Measurements from ENCODE around the gene PMEL.

Gene PMEL

GRCh38 chr12:55942577-55943136 is 23.2 kb downstream of the PMEL start:
- DNase-seq (ENCODE audit: low read depth in 1 of 2, low spot score in 1 of 2), result no peak

DNA sequence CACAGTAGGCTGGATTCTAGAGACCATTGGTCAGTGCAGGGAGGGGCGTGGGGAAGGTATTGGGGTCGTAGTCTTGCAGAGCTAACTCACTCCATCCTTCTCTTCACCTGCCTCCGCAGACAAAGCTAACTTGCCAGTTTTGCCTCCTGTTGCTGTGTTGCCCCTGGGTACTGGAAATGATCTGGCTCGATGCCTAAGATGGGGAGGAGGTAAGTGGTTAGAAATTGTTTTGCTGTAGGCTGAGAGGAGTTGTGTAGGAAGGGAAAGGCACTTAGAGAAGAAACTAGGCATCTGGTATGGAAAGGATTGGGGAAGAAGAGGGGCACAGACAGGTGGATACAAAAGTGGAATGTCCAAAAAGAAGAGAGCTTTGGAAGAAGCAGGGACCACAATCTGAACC is 23.8 kb downstream of the PMEL start:
- no peak for DNase-seq (ENCODE audit: low read depth in 1 of 2, low spot score in 1 of 2)

DNA sequence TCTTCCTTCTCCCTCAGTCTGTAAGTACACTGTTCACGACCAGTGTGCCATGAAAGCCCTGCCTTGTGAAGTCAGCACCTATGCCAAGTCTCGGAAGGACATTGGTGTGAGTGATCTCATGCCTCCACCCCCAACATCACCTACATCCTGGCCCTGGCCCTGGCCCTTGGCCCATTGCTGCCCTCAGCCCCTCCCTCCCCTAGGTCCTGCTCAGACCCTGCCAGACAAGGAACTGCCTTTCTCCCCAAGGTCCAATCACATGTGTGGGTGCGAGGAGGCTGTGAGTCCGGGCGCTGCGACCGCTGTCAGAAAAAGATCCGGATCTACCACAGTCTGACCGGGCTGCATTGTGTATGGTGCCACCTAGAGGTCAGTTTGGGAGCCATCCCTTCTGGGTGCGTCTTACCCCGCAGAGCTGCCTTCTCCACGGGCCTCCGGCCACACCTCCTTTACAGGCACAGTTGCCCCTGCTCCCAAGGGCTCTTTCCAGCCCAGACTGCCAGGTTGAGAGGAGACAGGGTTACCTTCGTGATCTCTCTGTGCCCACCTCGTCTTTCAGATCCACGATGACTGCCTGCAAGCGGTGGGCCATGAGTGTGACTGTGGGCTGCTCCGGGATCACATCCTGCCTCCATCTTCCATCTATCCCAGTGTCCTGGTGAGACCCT is 25.6 kb downstream of the PMEL start:
- peak; percentile 61 to 65 for DNase-seq (ENCODE audit: low read depth in 1 of 2, low spot score in 1 of 2)

DNA sequence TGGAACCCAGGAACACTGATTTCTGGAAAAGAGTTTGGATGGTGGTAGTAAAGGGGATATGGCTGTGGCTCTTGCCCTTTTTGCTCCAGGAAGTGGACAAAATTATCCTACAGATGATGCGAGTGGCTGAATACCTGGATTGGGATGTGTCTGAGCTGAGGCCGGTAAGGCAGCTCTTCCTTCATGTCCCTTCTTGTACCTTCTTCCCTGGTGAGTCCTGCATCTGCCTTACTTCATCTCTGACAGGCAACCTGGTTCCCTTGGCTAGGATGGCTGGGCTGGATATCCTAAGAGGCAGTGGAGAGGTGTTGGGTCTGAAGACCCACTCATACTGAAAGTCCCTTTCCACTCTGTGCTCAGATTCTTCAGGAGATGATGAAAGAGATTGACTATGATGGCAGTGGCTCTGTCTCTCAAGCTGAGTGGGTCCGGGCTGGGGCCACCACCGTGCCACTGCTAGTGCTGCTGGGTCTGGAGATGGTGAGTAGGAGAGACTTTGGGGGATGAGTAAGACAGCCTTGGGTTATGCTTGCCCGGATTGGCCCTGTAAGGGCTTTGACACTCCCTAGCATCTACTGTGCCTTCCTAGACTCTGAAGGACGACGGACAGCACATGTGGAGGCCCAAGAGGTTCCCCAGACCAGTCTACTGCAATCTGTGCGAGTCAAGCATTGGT is 26.9 kb downstream of the PMEL start:
- DNase-seq (ENCODE audit: low read depth in 1 of 2, low spot score in 1 of 2), result no peak

DNA sequence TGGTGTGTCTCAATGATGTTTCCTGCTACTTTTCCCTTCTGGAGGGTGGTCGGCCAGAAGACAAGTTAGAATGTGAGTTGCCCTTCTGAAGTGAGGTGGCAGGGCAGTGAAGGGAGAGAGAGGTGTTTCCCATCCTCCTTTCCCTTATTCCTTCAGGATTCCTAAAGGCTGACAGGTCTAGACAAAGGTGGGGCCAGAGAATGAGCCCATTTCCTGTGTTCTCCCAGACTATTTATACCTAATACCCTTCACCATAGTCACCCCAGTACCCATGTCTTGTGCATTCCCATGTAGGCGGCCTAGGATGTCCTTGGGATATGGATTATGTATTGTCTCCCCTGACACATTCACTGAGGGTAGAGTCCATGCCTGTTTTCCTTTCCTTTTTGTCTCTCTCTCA is 27.9 kb downstream of the PMEL start:
- DNase-seq (ENCODE audit: low read depth in 1 of 2, low spot score in 1 of 2), result no peak

GRCh38 chr12:55935738-55936151 is 30.1 kb downstream of the PMEL start:
- DNase-seq (ENCODE audit: low read depth in 1 of 2, low spot score in 1 of 2), result no peak

DNA sequence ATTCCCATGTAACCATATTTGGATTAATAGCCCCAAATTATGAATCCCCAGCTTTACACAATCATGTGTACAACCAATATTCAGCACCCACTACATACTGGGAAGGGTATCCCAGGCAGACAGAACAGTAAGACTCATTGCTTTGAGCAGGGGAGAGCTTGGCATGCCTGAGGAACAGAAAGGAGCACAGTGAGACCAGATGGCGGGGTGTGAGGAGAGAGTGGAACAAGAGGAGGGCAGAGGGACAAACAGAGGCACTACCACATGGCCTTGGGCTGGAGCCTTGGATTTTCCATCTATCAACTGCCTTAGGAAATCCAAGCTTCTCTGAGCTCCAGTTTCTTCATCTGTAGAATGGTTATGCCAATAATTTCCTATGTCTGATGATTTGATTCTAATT is 31.1 kb downstream of the PMEL start:
- DNase-seq (ENCODE audit: low read depth in 1 of 2, low spot score in 1 of 2), result no peak

DNA sequence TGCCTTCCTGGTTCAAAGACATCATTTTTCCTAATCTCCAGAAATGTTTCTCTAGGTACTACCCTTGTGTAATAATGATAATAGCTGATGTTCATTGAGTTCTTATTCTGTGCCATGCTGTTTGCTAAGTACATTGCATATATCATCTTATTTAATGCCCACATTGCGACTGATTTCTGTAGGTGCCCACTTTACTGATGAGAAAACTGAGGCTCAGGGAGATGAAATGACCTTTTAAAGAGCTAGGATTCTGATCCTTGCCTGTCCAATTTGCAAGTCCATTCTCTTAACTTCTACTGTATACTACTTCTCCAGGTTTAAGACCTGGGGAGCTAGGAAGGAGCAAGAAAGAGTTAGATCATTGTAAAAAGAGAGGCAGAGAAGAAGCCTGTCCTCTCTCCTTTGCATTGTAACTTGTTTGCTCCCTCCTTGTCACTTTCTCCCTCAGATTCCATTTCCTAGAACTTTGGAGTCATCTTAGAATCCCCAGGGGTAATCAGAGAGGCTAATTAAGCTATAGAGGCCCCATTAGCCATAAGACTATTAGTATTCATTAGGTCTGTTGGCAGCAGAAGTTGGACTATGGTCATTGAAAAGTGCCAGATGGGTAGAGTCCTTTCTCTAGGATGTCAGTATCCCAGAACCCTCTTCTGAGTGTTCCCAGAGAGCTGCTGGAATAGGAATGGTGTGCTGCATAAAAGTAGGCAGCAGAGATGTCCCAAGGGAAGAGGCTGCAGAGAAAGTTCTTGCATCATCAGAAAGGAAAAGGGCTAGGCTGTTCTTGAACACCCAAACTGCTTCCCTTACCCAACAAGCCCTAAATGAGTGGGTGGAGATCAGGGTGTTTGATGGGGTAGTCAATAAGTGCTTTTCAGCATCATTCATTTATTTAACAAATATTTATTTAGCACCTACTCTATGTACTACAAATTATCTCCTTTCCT is 31.8 kb downstream of the PMEL start:
- no peak for DNase-seq (ENCODE audit: low read depth in 1 of 2, low spot score in 1 of 2)

GRCh38 chr12:55933169-55933798 is 32.6 kb downstream of the PMEL start:
- DNase-seq (ENCODE audit: low read depth in 1 of 2, low spot score in 1 of 2), result no peak

DNA sequence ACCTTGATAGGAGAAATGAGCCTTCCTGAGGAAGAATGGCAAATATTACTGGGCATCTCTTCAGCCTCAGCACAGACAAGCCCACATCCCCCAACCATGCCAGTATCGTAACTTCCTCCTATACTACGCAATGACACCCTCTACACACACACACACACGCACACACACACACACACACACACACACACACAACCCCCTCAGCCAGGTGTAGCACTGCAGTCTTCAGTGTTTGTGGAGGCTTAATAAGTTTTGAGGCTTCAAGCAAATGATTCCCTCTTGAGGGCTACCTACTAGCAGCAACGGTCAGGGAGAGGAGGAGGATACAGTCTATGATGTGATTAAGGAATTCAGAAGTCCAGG is 33.3 kb downstream of the PMEL start:
- peak in 1 of 2 donors; percentile 38 for DNase-seq (ENCODE audit: low read depth in 1 of 2, low spot score in 1 of 2)

DNA sequence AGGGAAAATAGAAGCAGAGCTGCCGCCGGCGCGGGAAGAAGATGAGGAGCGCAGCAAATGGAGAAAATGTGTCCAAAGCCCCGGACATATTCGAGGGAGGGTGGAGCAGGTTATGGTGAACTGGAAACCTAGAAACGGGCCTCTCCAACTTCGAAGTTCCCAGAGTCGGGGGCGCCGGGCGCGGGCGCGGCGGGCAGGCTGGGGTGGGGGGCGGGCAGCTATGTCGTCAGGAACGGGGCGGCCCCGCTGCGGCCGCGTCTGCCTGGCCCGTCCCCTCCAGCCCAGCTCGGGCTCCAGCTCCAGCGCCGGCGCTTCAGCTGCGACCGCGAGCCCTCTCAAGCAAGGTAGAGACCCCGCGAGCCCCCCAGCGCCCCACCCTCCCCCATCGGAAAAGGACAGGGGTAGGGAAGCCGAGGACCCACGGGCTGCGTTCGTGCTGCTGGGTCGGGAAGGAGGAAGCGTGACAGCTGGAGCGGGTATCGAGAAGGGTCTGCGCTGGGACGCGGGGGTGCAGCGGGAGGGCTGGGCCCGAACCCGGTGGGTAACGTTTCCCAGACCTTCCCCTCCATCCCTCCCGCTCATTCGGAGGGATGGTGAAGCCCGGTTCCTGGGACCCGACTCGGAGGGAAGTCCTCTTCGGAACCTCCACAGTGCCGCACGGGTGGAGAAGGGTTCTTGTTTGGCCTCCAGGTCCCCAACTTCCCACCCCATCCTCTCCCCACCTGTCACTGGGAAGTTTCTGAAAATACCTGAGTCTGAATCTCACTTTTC is 33.9 kb downstream of the PMEL start:
- no peak for DNase-seq (ENCODE audit: low read depth in 1 of 2, low spot score in 1 of 2)

GRCh38 chr12:55931317-55931779 is 34.5 kb downstream of the PMEL start:
- no peak for DNase-seq (ENCODE audit: low read depth in 1 of 2, low spot score in 1 of 2)

DNA sequence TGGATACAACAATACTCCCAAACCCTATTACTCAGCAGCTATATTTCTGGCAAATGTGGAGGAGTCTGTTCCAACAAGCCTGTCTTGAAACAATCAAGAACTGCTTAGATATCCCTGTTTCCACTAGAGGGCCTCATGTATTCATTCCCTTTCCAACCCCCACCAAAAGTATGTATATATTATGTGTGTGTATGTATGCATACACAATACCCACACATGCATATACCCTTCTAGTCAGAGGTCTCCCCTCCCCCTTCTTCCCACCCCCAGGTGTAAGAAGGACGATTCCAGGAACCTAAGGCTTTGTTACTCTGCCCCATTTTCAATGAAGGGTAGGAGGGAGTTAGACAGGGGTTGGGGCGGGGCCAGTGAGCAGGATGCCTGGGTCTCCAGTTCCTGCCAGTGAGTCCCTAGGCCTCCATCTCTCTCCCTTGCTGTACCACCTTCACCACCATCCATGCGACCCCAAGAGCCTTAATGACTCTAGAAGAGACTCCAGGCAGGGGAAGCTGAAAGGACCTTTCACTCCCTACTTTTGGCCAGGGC is 35.0 kb downstream of the PMEL start, which contains the start of gene DGKA:
Gene DGKA (plus strand): TSS at position 392 of the 546 bp plus-strand sequence. CDS start 5,342 bp downstream, outside the sequence.
- peak; percentile 62 to 64 for DNase-seq (ENCODE audit: low read depth in 1 of 2, low spot score in 1 of 2)

- peak; percentile 75 to 76 for DNase-seq (ENCODE audit: low read depth in 1 of 2, low spot score in 1 of 2)
Measured at GRCh38 chr12:55929306-55929791, 36.5 kb downstream of the PMEL start.

- DNase-seq (ENCODE audit: low read depth in 1 of 2, low spot score in 1 of 2), result peak in 1 of 2 donors; percentile 31
Measured at GRCh38 chr12:55927588-55928502, 38.0 kb downstream of the PMEL start, which contains the start of gene PYM1. Gene PYM1 (minus strand): TSS chr12:55927894. CDS start chr12:55927761, 133 bp downstream.

- DNase-seq (ENCODE audit: low read depth in 1 of 2, low spot score in 1 of 2), result peak; percentile 79 to 81
Measured at GRCh38 chr12:55926738-55927587, 38.9 kb downstream of the PMEL start.
